Progenitor cell of endocrine pancreas (in vitro differentiated cells): ENCODE data around the gene PM20D1. TPM values are rescaled to one million over a fixed set of nuclear protein-coding genes. Genes with fewer than 3 reads are reported as not detected.
"Not testable (repeated sequence)": the region's sequence is repeated elsewhere in the genome, so short reads cannot be mapped to it uniquely, and the experiment has no call there.

Experiments
- DNase-seq: peaks from one replicate; pipeline ENCODE4 v3.0.0; 2021; ENCODE audit warnings: low spot score; ENCODE audit not compliant: unreplicated experiment
- H3K27ac Mint-ChIP-seq: 2 replicates; pipeline ENCODE4 v1.8.0; 2021; ENCODE audit warnings: mild to moderate bottlenecking, moderate library complexity, mixed read lengths
- H3K27me3 Mint-ChIP-seq: 2 replicates; pipeline ENCODE4 v1.8.0; 2021; ENCODE audit warnings: mixed read lengths
- H3K36me3 Mint-ChIP-seq: 2 replicates; pipeline ENCODE4 v1.8.0; 2022; ENCODE audit warnings: mixed read lengths; ENCODE audit not compliant: insufficient read depth
- H3K4me1 Mint-ChIP-seq: 2 replicates; pipeline ENCODE4 v1.8.0; 2021; ENCODE audit warnings: low read depth, mixed read lengths
- H3K4me3 Mint-ChIP-seq: 2 replicates; pipeline ENCODE4 v1.8.0; 2021; ENCODE audit warnings: low read depth, mild to moderate bottlenecking, moderate library complexity, mixed read lengths
- H3K9me3 Mint-ChIP-seq: 2 replicates; pipeline ENCODE4 v1.8.0; 2021; ENCODE audit warnings: low read depth, mixed read lengths
- total RNA-seq: library from RNA; stranded (reverse); gene quantifications from 2 replicates; pipeline ENCODE4 v1.2.1, GENCODE V29; 2021
- TF ChIP-seq, protein P1 (sequence below): fragments of 200-600 bp; sonication (generic); IDR thresholded peaks from one replicate; pipeline ENCODE4 v1.5.0; 2021; ENCODE audit warnings: antibody characterized with exemption, mild to moderate bottlenecking; ENCODE audit not compliant: unreplicated experiment

The PM20D1 gene
- total RNA-seq, 1 donor from 2014 or later = not detected

DNA sequence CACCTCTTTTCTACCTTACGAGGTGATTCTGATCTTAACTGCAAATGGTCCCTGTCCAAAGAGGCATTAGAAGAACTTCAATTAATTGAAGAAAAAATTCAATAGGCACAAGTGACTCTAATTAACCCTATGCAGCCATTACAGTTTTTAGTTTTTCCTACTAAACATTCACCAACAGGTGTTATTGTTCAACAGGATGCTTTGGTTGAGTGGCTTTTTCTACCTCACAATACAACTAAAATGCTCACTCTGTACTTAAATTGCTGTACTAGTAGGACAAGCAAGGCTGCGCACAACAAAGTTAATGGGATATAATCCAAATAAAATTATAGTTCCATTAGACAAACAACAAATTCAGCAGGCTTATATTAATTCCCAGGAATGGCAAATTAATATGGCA is 11.6 kb upstream of the PM20D1 start:
- peaks cover 31% of the 10 kb centered on the region for H3K36me3 Mint-ChIP-seq
- H3K4me1 Mint-ChIP-seq = peaks cover 5% of the 10 kb centered on the region
- TF ChIP-seq, protein P1, sequence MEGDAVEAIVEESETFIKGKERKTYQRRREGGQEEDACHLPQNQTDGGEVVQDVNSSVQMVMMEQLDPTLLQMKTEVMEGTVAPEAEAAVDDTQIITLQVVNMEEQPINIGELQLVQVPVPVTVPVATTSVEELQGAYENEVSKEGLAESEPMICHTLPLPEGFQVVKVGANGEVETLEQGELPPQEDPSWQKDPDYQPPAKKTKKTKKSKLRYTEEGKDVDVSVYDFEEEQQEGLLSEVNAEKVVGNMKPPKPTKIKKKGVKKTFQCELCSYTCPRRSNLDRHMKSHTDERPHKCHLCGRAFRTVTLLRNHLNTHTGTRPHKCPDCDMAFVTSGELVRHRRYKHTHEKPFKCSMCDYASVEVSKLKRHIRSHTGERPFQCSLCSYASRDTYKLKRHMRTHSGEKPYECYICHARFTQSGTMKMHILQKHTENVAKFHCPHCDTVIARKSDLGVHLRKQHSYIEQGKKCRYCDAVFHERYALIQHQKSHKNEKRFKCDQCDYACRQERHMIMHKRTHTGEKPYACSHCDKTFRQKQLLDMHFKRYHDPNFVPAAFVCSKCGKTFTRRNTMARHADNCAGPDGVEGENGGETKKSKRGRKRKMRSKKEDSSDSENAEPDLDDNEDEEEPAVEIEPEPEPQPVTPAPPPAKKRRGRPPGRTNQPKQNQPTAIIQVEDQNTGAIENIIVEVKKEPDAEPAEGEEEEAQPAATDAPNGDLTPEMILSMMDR = no peak

DNA sequence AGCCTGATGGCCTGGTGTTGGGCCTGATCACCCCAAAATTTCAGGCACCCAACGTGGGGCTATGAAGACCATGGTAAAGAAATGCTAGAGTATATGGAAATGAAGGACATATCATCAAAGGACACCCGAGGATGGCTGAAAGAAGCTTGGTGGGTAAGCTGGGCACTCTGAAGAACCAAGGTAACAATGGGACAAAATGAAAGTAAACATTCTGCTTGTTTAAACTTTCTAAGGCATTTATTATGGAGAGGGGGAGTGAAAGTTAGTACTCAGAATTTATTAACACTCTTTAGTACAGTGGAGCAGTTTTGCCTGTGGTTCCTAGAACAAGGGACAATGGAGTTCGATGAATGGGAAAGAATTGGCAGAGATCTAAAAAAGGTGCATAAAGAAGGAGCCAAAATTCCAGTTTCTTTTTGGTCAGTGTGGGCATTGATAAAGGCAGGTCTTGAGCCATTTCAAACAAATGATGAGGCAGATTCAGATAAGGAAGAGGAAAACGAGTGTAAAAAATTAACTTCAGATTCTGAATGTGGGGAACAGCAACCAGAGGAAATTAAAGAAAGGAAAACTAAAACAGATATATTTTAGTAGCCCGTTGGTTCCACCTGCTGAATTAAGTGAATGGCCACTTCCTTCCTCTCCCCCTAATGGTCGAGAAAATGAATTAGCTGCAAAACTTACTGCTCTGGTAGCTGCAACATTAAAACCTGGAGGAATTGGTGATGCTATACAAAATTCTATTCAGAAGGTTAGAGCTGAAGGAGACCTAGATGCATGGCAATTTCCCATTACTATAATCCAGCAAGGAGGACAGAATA is 8.4 kb upstream of the PM20D1 start:
- peaks cover 5% of the 10 kb centered on the region for H3K4me1 Mint-ChIP-seq
- TF ChIP-seq, protein P1 = no peak
- no peak overlapping the region for H3K27ac Mint-ChIP-seq
- H3K36me3 Mint-ChIP-seq = peaks cover 34% of the 10 kb centered on the region
- no peak for DNase-seq
- H3K4me3 Mint-ChIP-seq = no peak overlapping the region
- no peaks in the 10 kb centered on the region for H3K27me3 Mint-ChIP-seq
- H3K9me3 Mint-ChIP-seq = peaks cover 32% of the 10 kb centered on the region

More for the DNA sequence above, 11.6 kb upstream of the PM20D1 start:
- peaks cover 18% of the 10 kb centered on the region for H3K9me3 Mint-ChIP-seq
- H3K27me3 Mint-ChIP-seq = no peaks in the 10 kb centered on the region
- H3K4me3 Mint-ChIP-seq = no peak overlapping the region
- no peak for DNase-seq
- no peak overlapping the region for H3K27ac Mint-ChIP-seq

DNA sequence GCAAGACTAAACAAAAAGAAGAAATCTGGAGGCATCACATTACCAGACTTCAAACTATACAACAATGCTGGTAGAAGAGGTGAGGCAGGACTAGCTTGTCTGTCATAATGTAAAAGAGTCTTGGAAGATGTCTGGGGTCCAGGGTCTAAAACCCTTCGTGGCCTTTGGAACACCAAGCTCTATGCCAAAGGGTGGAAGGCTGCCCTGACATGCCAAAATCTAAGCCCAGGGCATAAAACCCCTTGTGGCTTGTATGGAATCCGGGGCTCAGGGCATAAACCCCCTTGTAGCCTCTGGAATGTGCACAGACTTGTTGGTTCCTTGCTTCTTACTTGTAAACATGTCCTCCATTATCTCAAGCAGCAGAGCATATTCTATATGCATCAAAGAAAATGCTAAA is 7.6 kb upstream of the PM20D1 start:
- not testable (repeated sequence) for H3K27me3 Mint-ChIP-seq, DNase-seq, H3K27ac Mint-ChIP-seq, H3K4me3 Mint-ChIP-seq, H3K4me1 Mint-ChIP-seq
- Mint-ChIP-seq H3K9me3 (peaks cover 32% of the 10 kb centered on the region), H3K36me3 (peaks cover 33% of the 10 kb centered on the region)

DNA sequence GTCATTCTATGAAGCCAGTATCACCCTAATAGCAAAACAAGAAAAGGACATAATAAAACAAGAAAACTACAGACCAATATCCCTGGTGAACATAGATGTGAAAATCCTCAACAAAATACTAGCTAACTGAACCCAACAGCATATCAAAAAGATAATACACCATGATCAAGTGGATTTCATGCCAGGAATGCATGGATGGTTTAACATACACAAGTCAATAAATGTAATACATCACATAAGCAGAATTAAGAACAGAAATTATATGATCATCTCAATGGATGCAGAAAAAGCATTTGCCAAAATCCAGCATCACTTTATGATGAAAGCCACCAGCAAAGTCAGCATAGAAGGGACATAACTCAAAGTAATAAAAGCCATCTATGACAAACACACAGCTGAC is 6.5 kb upstream of the PM20D1 start:
- TF ChIP-seq, protein P1 = no peak
- peaks cover 5% of the 10 kb centered on the region for H3K4me1 Mint-ChIP-seq
- H3K4me3 Mint-ChIP-seq = no peak overlapping the region
- H3K27ac Mint-ChIP-seq = no peak overlapping the region
- no peaks in the 10 kb centered on the region for H3K27me3 Mint-ChIP-seq
- H3K9me3 Mint-ChIP-seq = peaks cover 35% of the 10 kb centered on the region
- peaks cover 32% of the 10 kb centered on the region for H3K36me3 Mint-ChIP-seq
- DNase-seq = no peak

DNA sequence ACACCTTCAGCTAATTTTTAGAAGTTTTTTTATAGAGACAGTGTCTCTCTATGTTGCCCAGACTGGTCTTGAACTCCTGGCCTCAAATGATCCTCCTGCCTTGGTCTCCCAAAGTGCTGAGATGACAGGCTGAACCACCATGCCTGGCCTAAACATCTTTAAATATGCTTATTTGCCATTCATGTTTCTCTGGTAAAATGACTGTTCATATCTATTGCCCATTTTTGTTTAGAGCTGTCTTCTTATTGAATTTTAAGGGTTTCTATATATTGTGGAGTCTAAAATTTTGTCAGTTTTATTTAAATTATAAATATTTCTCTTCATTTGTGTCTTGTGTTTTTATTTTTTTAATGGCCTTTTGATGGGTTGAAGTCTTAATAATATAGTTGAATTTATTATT is 3.0 kb upstream of the PM20D1 start:
- no peak for DNase-seq
- no peak overlapping the region for H3K4me3 Mint-ChIP-seq
- no peak overlapping the region for H3K27ac Mint-ChIP-seq
- TF ChIP-seq, protein P1 = no peak
- H3K9me3 Mint-ChIP-seq = peaks cover 30% of the 10 kb centered on the region
- H3K36me3 Mint-ChIP-seq = peaks cover 24% of the 10 kb centered on the region
- H3K4me1 Mint-ChIP-seq = peaks cover 6% of the 10 kb centered on the region
- H3K27me3 Mint-ChIP-seq = no peaks in the 10 kb centered on the region

DNA sequence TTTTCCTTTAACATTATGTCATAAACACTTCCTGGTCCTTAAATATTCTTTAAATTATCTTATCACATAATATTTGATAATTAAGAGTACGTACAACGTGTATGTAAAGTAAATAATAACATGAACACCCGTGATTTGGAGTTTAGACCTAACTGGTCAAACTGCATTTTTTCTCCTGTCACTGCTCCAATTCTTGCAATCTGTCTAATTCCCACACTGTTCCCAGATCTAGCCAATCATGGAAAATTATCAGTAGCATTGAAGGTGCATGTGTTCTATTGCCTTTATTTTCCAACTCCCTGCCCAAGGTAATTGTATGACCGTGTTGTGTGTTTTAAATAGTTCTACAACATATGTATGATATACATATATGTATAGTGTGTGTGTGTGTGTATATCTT is 2.1 kb upstream of the PM20D1 start:
- peaks cover 25% of the 10 kb centered on the region for H3K9me3 Mint-ChIP-seq
- no peaks in the 10 kb centered on the region for H3K27me3 Mint-ChIP-seq
- H3K4me1 Mint-ChIP-seq = peaks cover 8% of the 10 kb centered on the region

More for the DNA sequence above, 2.1 kb upstream of the PM20D1 start:
- TF ChIP-seq, protein P1 = no peak
- peaks cover 22% of the 10 kb centered on the region for H3K36me3 Mint-ChIP-seq
- no peak overlapping the region for H3K4me3 Mint-ChIP-seq
- no peak overlapping the region for H3K27ac Mint-ChIP-seq
- DNase-seq = no peak
